Activated T-cell treated with anti-CD3 and anti-CD28 coated beads, Interleukin-2, amount 50 U/mL, for 72 hours (primary cell): Measurements from ENCODE around the gene BCL2L15. TPM values are rescaled to one million over a fixed set of nuclear protein-coding genes. Genes with fewer than 3 reads are reported as not detected.

ENCODE experiments used
- ATAC-seq, 2 donors: fragments of 150-1000 bp; cut with Tn5 transposase; replicated peaks in 1 of 2; 2 replicates each; pipeline ENCODE4 v1.10.0; 2021; ENCODE audit warnings: moderate library complexity in 2 of 2, mild to moderate bottlenecking in 1 of 2
- DNase-seq, 2 donors: peaks; one replicate each; pipeline ENCODE4 v3.0.0; 2021 to 2022; ENCODE audit warnings: mixed read lengths in 1 of 2
- H3K27ac Mint-ChIP-seq: one replicate; pipeline ENCODE4 v1.8.0; 2022; ENCODE audit warnings: mild to moderate bottlenecking, moderate library complexity, mixed read lengths
- H3K27me3 Mint-ChIP-seq: one replicate; pipeline ENCODE4 v1.8.0; 2022; ENCODE audit warnings: low read depth, mixed read lengths
- H3K36me3 Mint-ChIP-seq, 2 donors: one replicate each; pipeline ENCODE4 v1.8.0; 2022; ENCODE audit warnings: mixed read lengths in 2 of 2, mild to moderate bottlenecking in 1 of 2; ENCODE audit not compliant: insufficient read depth in 2 of 2
- H3K4me1 Mint-ChIP-seq: one replicate; pipeline ENCODE4 v1.8.0; 2022; ENCODE audit warnings: low read depth, mixed read lengths
- H3K4me3 Mint-ChIP-seq, 2 donors: one replicate each; pipeline ENCODE4 v1.8.0; 2022; ENCODE audit warnings: mild to moderate bottlenecking in 2 of 2, mixed read lengths in 2 of 2, moderate library complexity in 2 of 2
- H3K9me3 Mint-ChIP-seq, 2 donors: one replicate each; pipeline ENCODE4 v1.8.0; 2022; ENCODE audit warnings: mixed read lengths in 2 of 2
- total RNA-seq, 2 donors: library from RNA; stranded (reverse); gene quantifications; one replicate each; pipeline ENCODE4 v1.2.3, GENCODE V29; 2022

Gene BCL2L15
- total RNA-seq: 1 to 10 TPM; 1.3 to 1.7 TPM

DNA sequence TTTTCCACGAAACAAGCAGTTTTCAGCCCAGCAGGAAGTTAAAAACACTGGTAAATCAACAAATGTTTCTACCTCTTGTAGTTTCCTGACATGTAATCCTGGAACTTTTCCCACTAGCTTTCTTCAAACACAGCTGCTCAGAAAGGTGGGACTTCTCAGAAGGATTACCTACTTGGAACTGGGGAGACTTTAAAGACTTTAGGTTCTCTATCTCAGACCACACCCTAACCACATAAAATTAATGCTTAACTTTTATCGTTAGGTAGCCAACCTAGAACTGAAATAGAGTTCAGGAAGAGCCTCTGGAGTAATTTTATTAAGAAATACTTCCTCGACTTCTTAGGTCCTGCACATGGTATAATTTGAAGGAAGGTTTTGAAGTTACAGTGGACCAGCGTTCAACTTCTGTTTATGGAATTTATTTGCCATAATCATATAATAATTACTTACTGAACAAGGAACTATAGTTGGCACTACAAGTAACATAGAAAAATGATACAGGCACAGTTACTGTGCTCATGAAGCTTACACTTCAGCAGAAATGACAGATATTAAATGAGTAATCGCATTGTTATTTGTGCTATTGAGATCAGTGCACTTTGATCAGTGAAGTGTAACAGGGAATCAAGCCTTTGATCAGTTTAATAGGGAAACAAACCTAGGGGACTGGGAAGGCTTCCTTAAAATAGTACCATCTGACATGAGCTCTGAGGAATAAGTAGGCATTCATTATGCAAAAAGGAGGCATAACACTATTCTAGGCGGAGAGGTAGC, at the start of gene BCL2L15:
Gene BCL2L15, minus strand, starts transcription at position 180 of the 774 bp plus-strand sequence. CDS start 206 bp downstream, outside the sequence.
- Mint-ChIP-seq H3K36me3 (peaks cover 0 to 1% of the 10 kb centered on the region in 2 donors), H3K9me3 (no peaks in the 10 kb centered on the region), H3K4me1 (peaks cover 25% of the 10 kb centered on the region), H3K4me3 (peak within 1 kb of the TSS; percentile 12 to 58), H3K27me3 (no peaks in the 10 kb centered on the region), H3K27ac (peak within 1 kb of the TSS; percentile 60)
- DNase-seq (no peak), ATAC-seq (no peak)

DNA sequence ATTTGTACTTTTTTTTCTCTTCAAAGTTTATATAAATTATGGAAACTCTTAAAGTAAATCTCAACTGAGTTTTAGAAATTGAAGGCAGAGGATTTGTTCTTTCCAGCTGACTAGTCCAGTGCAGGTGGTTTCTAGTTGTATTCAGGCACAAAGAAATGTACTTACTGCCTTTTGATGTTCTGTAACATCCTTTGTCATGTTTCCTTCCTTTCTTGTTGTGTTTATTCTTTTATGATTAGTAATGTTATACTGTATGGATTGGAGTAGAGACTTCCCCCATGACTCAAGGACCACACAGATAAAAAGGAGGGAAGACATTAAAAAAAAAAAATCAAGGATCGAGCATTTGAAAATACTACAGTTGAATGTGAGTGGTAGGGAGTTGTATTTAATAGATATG, 49.8 kb upstream of the BCL2L15 start:
- Mint-ChIP-seq H3K36me3 (peaks cover 6 to 22% of the 10 kb centered on the region in 2 donors), H3K4me1 (peaks cover 93% of the 10 kb centered on the region), H3K9me3 (no peaks in the 10 kb centered on the region), H3K4me3 (peak overlapping the region; percentile 47 to 77), H3K27ac (peak overlapping the region; percentile 95), H3K27me3 (no peaks in the 10 kb centered on the region)
- DNase-seq (no peak), ATAC-seq (no peak)

DNA sequence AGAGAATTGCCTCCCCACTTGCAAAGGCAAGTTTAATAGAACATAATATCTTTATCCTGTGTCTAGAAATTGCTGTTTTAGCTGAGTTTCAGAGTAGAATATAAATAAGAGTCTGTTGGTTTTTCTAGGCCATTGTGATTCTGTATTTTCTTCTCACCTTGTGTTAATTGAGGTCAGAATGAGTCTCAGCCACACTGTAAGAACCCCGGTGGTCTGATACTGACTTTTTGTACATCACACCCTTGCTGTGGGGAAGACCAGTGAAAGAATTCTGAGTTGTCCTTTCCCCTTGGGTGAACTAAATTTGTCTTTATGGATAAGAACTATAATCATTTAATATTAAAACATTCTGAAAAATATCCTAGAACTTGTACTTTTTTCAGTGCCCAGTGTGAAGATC, 48.6 kb upstream of the BCL2L15 start:
- Mint-ChIP-seq H3K27me3 (no peaks in the 10 kb centered on the region), H3K4me3 (peak overlapping the region; percentile 31 to 65), H3K4me1 (peaks cover 96% of the 10 kb centered on the region), H3K36me3 (peaks cover 6 to 21% of the 10 kb centered on the region in 2 donors), H3K27ac (peak overlapping the region; percentile 84), H3K9me3 (no peaks in the 10 kb centered on the region)
- DNase-seq (no peak), ATAC-seq (no peak)

DNA sequence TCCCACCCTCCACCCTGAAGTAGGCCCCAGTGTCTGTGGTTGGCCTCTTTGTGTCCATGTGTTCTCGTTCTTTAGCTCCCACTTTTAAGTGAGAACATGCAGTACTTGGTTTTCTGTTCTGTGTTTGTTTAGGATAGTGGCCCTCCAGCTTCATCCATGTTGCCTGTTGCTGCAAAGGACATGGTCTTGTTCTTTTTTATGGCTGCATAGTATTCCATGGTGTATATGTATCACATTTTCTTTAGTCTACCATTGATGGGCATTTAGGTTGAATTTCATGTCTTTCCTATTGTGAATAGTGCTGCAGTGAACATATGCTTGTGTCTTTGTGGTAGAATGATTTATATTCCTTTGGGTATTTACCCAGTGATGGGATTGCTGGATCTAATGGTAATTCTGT, 47.8 kb upstream of the BCL2L15 start:
- Mint-ChIP-seq H3K27ac (peak overlapping the region; percentile 84), H3K4me1 (peaks cover 96% of the 10 kb centered on the region), H3K4me3 (peak overlapping the region in 1 of 2 donors; percentile 65), H3K9me3 (no peaks in the 10 kb centered on the region), H3K27me3 (no peaks in the 10 kb centered on the region), H3K36me3 (peaks cover 4 to 15% of the 10 kb centered on the region in 2 donors)
- ATAC-seq: no peak
- DNase-seq: no peak

DNA sequence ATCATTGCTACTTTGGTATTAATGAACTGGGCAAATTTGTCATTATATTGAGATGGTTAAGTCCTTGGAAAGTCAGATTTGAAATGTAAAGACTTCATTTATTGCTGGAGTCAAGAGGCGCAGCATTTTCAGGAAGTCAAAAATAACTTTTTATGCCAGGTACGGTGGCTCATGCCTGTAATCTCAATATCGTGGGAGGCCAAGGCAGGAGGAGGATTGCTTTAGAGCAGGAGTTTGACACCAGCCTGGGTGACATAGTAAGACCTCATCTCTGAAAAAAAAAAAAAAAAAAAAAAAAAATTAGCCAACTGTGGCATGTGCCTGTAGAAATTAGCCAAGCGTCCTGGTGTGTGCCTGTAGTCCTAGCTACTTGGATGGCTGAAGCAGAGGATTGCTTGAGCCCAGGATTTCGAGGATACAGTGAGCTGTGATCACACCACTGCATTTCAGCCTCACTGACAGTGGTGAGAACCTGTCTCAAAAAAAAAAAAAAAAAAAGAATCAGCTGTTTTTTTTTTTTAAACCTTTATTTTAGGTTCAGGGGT, 47.2 kb upstream of the BCL2L15 start:
- ATAC-seq: no peak
- H3K4me1 Mint-ChIP-seq: peaks cover 91% of the 10 kb centered on the region
- no peak for DNase-seq
- H3K27ac Mint-ChIP-seq: peak overlapping the region; percentile 76
- H3K9me3 Mint-ChIP-seq: no peaks in the 10 kb centered on the region
- peaks cover 5 to 15% of the 10 kb centered on the region in 2 donors for H3K36me3 Mint-ChIP-seq
- peak overlapping the region; percentile 83 to 95 for H3K4me3 Mint-ChIP-seq
- H3K27me3 Mint-ChIP-seq: no peaks in the 10 kb centered on the region

DNA sequence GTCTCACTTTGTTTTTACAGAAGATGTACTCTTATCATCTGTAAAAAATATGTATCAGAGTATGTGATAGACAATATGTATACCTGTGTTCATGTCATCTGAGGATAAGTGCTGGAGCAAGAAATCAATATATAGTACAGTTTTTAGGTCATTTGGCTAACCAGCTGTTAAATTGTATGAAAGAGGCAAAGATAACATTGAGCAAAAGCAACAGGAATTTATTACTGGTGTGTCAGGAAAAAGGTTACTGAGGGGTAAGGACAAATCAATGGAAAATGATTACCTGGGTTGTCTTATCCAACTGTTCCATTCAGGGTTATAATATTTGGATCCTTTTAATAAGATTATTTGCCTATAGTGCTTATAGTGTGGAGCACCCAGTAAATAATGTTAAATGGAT, 46.6 kb upstream of the BCL2L15 start:
- H3K36me3 Mint-ChIP-seq: peaks cover 7 to 15% of the 10 kb centered on the region in 2 donors
- ATAC-seq: no peak
- no peaks in the 10 kb centered on the region for H3K27me3 Mint-ChIP-seq

DNA sequence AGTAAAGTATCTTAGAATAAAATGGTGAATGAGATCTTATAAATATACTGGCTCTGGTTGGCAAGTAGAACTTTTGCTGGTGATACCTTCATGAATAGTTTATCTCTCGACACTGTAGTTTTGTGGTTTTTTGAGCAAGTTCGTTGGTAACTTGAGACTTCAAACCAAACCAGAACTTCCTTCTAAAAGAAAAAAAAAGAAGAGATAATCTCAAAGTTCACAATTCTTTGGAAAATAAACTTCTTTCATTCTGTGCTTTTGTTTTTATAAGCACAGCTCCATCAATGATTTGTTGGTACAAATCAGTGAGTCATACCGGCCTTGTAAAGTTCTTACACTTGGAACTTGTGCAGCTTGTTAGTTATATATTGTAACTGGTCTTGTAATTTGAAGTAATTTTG, 44.1 kb upstream of the BCL2L15 start:
- Mint-ChIP-seq H3K27me3 (no peaks in the 10 kb centered on the region), H3K4me3 (peak overlapping the region; percentile 83 to 95), H3K9me3 (no peaks in the 10 kb centered on the region), H3K27ac (peak overlapping the region; percentile 97), H3K4me1 (peaks cover 70% of the 10 kb centered on the region), H3K36me3 (peaks cover 7 to 15% of the 10 kb centered on the region in 2 donors)
- ATAC-seq (no peak), DNase-seq (no peak)

More for the DNA sequence above, 46.6 kb upstream of the BCL2L15 start:
- H3K4me1 Mint-ChIP-seq: peaks cover 85% of the 10 kb centered on the region
- peak overlapping the region; percentile 83 to 95 for H3K4me3 Mint-ChIP-seq
- no peak for DNase-seq
- H3K9me3 Mint-ChIP-seq: no peaks in the 10 kb centered on the region
- peak overlapping the region; percentile 97 for H3K27ac Mint-ChIP-seq

DNA sequence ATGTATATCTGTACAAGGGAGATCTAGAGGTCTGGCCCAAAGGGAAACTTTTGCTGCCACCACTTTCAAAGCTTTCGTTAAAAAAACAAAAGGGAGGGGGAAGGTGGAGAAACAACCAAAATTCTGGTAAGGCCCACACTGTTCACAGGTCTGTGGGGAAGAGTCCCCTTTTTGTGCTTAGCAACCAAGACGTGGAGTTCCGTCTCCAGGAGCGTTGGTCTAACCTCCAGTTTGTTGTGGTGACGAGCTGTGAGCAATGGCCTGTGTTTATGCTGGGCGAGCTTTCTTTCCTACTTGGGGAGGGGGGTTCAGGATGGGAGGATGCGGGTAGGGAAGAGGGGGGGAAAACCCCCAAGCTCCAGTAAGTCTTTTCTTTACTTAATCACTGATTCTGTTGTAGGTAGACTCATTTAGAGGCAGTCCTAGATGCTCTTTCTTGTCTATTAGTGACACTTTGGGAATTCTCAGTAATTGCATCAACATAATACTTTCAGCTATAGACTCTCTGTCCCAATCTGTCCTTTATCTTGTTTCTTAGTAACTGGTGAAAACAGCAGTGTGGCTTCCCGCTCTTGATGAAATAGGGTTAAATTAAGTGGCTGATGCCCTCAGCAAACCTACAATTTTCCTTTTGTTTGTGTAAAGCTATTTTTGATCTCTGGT, 43.2 kb upstream of the BCL2L15 start:
- peak; percentile 59 to 60 for ATAC-seq
- no peaks in the 10 kb centered on the region for H3K9me3 Mint-ChIP-seq
- H3K27me3 Mint-ChIP-seq: no peaks in the 10 kb centered on the region
- H3K36me3 Mint-ChIP-seq: peaks cover 7 to 15% of the 10 kb centered on the region in 2 donors
- peaks cover 62% of the 10 kb centered on the region for H3K4me1 Mint-ChIP-seq
- DNase-seq: peak; percentile 72 to 78
- peak overlapping the region; percentile 83 to 95 for H3K4me3 Mint-ChIP-seq
- peak overlapping the region; percentile 97 for H3K27ac Mint-ChIP-seq

DNA sequence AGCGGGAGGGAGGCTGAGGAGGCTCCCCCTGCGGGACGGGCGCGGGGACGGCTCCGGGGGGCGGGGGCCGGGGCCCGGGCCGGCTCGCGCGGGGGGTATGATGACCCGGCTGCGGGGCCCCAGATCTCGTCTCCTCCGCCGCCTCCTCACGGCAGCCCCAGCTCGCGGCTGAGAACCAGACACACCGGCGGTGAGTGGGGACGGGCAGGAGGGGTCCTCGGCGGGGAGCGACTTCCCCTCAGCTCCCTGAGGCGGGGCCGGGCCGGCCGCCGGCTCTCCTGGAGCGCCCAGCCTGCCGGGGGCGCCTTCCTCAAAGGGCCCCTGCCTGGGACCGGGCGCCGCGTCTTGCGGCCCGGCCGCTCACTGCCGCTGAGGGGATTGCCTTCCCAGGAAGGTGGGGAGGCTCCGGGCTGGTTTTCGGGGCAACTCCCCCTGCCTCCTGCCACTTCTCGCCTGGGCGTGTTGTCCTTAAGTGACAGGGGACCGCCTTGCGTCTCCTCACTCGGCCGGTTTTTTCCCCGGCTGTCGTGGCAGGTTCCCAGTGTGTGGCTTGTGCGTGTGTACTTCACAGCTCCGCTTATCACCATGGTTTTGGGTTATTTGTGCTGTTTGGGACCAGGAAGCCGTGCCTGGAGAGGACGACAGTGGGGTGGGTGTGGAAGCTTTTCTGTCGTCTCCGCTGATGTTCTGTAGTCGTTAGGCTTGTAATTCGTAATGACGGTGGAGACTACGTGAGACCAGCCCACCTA, 42.5 kb upstream of the BCL2L15 start:
- Mint-ChIP-seq H3K36me3 (peaks cover 5 to 9% of the 10 kb centered on the region in 2 donors), H3K27me3 (no peaks in the 10 kb centered on the region)

DNA sequence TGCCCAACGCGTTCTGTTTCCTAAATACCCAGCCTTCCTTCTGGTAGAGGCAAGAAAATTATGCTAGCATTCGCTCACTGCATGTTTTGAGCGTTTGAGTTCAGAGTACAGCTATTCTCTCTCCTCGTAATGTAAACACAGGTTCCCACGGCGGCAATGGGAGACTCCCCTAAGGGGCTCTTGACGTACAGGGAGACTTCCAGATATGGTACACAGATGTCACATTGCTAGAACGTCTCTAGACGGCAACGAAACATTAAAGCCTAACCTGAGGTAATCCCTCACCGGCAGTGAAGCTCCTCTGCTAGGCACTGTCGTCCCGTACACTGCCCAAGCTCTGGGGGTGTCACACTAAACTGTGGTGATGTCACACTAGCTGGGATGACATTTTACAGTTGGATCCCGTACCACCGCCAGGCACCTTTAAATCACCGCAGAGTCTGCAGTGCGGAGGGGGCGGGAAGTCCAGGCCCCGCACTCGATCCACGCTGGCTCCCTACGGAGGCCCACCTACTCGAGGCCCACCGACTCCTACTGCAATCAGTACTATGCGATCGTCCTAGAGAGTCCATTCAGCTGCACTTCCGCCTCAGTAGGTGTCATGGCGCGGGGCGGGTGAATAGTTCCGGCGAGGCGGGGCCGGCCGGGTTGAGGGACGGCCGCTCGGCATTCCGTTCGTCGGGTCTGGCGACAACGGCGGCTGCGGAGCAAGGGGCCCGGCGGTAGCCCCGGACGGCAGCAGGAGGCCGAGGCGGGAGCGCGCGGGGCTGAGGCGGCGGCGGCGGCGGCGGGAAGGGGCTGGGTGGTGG, 41.8 kb upstream of the BCL2L15 start, which contains the start of gene HIPK1:
Gene HIPK1, plus strand, starts transcription at position 384 of the 809 bp plus-strand sequence.
- Mint-ChIP-seq H3K27ac (peak within 1 kb of the TSS; percentile 97), H3K27me3 (no peaks in the 10 kb centered on the region), H3K4me1 (peaks cover 57% of the 10 kb centered on the region), H3K4me3 (peak within 1 kb of the TSS; percentile 94 to 95), H3K36me3 (peaks cover 5 to 9% of the 10 kb centered on the region in 2 donors), H3K9me3 (no peaks in the 10 kb centered on the region)
- DNase-seq: peak; percentile 94 to 95
- peak; percentile 70 to 77 for ATAC-seq

More for the DNA sequence above, 42.5 kb upstream of the BCL2L15 start:
- peak; percentile 44 to 59 for ATAC-seq
- Mint-ChIP-seq H3K4me1 (peaks cover 56% of the 10 kb centered on the region), H3K4me3 (peak overlapping the region; percentile 83 to 95), H3K9me3 (no peaks in the 10 kb centered on the region), H3K27ac (peak overlapping the region; percentile 97)
- DNase-seq: peak; percentile 62 to 76

DNA sequence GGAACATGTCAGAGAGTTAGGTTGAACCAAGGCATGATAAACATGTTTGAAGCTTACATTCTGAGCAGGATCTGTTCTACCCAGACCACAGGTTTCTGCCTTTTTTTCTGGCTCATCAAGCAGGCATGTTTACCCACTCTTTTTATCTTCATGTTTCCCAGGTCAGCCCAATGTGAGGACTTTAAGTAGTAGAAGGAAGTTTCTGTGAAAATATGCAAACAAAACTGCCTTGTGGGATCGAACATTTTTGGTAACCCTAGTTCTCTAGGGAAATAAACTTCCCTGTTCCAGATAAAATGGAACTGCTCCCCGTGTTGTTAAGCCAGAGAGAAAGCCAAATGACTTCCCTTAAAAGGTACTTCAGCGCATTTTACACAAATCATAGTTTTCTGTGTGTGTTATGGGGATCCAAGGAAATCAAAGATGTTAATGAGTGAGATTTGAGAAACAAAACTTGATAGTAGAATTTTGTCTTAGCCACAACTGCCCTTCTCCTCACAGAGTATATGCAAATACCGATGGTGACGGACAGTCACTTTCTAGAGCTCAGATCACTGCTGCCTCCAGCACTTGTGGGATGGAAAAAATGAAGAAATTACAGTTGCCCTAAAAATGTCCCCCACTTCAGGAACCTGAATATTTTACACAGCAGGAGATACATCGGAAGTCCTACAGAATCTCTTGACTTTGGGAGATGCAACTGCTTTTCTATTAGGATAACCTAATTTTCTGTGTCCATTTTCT, 41.0 kb upstream of the BCL2L15 start:
- peaks cover 5 to 6% of the 10 kb centered on the region in 2 donors for H3K36me3 Mint-ChIP-seq
- peak overlapping the region; percentile 94 for H3K27ac Mint-ChIP-seq
- H3K4me3 Mint-ChIP-seq: peak overlapping the region; percentile 92 to 94
- peaks cover 53% of the 10 kb centered on the region for H3K4me1 Mint-ChIP-seq
- no peaks in the 10 kb centered on the region for H3K27me3 Mint-ChIP-seq
- DNase-seq (no peak), ATAC-seq (no peak)
- H3K9me3 Mint-ChIP-seq: no peaks in the 10 kb centered on the region
